Smooth muscle cell (in vitro differentiated cells): ENCODE data around the gene CYLD. TPM values are rescaled to one million over a fixed set of nuclear protein-coding genes. Genes with fewer than 3 reads are reported as not detected.

ENCODE experiments used
- DNase-seq: peaks from one replicate; lab custom pipeline; 2025; ENCODE audit not compliant: unreplicated experiment; lab: John Stamatoyannopoulos, UW
- H2AFZ ChIP-seq: fragments of 200-600 bp; sonication (generic); 2 replicates; pipeline ENCODE4 v1.6.0; 2016; ENCODE audit warnings: antibody characterized with exemption, low read depth, mild to moderate bottlenecking
- H3F3A ChIP-seq: fragments of 200-600 bp; sonication (generic); 2 replicates; pipeline ENCODE4 v1.6.0; 2017; ENCODE audit warnings: antibody characterized with exemption, low read depth
- H3K27ac ChIP-seq: fragments of 200-600 bp; sonication (generic); 2 replicates; pipeline ENCODE4 v1.5.1; 2016; ENCODE audit warnings: low read depth, mild to moderate bottlenecking
- H3K27me3 ChIP-seq: fragments of 200-600 bp; sonication (generic); 2 replicates; pipeline ENCODE4 v1.6.1; 2016; ENCODE audit warnings: low read depth, mild to moderate bottlenecking
- H3K36me3 ChIP-seq: fragments of 200-600 bp; sonication (generic); 2 replicates; pipeline ENCODE4 v1.5.1; 2016; ENCODE audit warnings: low read depth
- H3K4me1 ChIP-seq: fragments of 200-600 bp; sonication (generic); 2 replicates; pipeline ENCODE4 v1.5.1; 2016; ENCODE audit warnings: low read depth
- H3K4me2 ChIP-seq: fragments of 200-600 bp; sonication (generic); 2 replicates; pipeline ENCODE4 v1.6.0; 2016; ENCODE audit warnings: mild to moderate bottlenecking
- H3K4me3 ChIP-seq: fragments of 200-600 bp; sonication (generic); 2 replicates; pipeline ENCODE4 v1.5.1; 2016; ENCODE audit warnings: mild to moderate bottlenecking
- H3K79me2 ChIP-seq: fragments of 200-600 bp; sonication (generic); 2 replicates; pipeline ENCODE4 v1.6.0; 2016; ENCODE audit warnings: low read depth, mild to moderate bottlenecking
- H3K9ac ChIP-seq: fragments of 200-600 bp; sonication (generic); 2 replicates; pipeline ENCODE4 v1.6.0; 2016; ENCODE audit warnings: low read depth
- H3K9me3 ChIP-seq: fragments of 200-600 bp; sonication (generic); replicated peaks from 2 replicates; pipeline ENCODE4 v1.5.1; 2016; ENCODE audit warnings: low read depth
- H4K20me1 ChIP-seq: fragments of 200-600 bp; sonication (generic); 2 replicates; pipeline ENCODE4 v1.6.0; 2016; ENCODE audit warnings: low read depth
- CTCF ChIP-seq: fragments of 200-600 bp; sonication (generic); IDR thresholded peaks from 2 replicates; pipeline ENCODE4 v1.5.1; 2017; ENCODE audit warnings: borderline replicate concordance, mild to moderate bottlenecking, antibody characterized with exemption; ENCODE audit not compliant: insufficient read depth, poor library complexity, severe bottlenecking
- WGBS: methylation state at CpG from one replicate; pipeline ENCODE4 v1.1.7; 2016; ENCODE audit warnings: low lambda C conversion rate; 5-methylcytosine and 5-hydroxymethylcytosine counted together
- polyA plus RNA-seq: library from polyadenylated mRNA; unstranded; fragments of >200 nt; fragmentation: Nextera tagmentation; extraction: Ambion mirVana; gene quantifications from 2 replicates; pipeline ENCODE4 v1.2.1, GENCODE V29; 2016
- total RNA-seq: library from RNA; depleted of rRNA; stranded (reverse); fragments of >200 nt; gene quantifications from 2 replicates; pipeline ENCODE4 v1.2.3, GENCODE V29; 2014

CYLD gene
- total and polyA plus RNA-seq, 2 experiments from 2014 or later, result 11.3 to 13.8 TPM

- H3K79me2 ChIP-seq, result no peaks in the 10 kb centered on the region
- no peaks in the 10 kb centered on the region for H3K36me3 ChIP-seq
- no peaks in the 10 kb centered on the region for H3K9me3 ChIP-seq
- no peak overlapping the region for H3K9ac ChIP-seq
- TF ChIP-seq CTCF, result no peak
- no peak overlapping the region for H2AFZ ChIP-seq
- no peaks in the 10 kb centered on the region for H3K27me3 ChIP-seq
- H3K4me2 ChIP-seq, result no peak overlapping the region
- no peak overlapping the region for H3K4me3 ChIP-seq
- no peaks in the 10 kb centered on the region for H3F3A ChIP-seq
- WGBS, result 82% methylated on average over 20 of the region's 20 CpGs
- DNase-seq, result no peak
- H3K27ac ChIP-seq, result peak overlapping the region; percentile 28
- no peaks in the 10 kb centered on the region for H3K4me1 ChIP-seq
- no peaks in the 10 kb centered on the region for H4K20me1 ChIP-seq
These were observed 22.2 kb upstream of the CYLD start for GRCh38 chr16:50719401-50720337.

DNA sequence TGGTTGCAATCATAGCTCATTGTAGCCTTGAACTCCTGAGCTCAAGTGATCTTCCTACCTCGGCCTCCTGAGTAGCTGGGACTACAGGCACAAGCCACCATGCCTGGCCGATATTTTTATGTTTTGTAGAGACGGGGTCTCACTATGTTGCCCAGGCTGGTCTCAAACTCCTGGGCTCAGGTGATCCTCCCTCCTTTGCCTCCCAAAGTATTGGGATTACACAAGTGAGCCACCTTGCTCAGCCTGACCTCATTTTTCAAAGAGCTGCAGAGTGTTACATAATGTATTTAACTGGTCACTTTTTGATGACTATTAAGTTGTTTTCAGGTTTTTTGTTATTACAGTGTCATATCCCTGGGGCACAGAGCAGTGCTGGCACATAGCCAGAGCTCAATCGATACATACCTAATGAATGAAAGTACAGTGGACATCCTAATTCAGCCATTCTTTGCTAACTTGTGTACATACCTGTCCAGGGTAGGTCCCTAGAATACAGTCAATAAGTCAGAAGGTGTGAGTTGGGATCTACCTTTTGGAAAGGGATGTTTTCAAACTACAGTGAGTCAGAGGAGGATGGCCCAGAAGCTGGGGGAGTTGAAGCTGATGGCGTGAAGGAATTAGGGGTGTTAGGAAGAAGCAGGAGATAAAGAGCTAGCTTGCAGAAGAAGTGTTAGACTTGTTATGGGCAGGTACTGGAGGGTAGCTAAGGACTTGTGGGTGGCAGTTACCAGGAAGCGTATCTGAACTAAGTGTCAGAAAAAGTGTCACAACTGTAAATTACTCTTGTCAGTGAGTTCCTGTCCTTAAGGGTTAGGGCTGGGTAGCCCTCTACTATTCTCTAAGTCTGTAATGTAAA lies 20.1 kb upstream of the CYLD start:
- Histone ChIP-seq H3K4me3 (no peak overlapping the region), H3K79me2 (no peaks in the 10 kb centered on the region), H3K27me3 (no peaks in the 10 kb centered on the region), H4K20me1 (no peaks in the 10 kb centered on the region), H3K4me1 (no peaks in the 10 kb centered on the region), H2AFZ (no peak overlapping the region), H3K36me3 (no peaks in the 10 kb centered on the region), H3K27ac (no peak overlapping the region), H3K9ac (no peak overlapping the region), H3K4me2 (no peak overlapping the region), H3K9me3 (no peaks in the 10 kb centered on the region), H3F3A (no peaks in the 10 kb centered on the region)
- WGBS, result 90% methylated on average over 6 of the region's 6 CpGs
- TF ChIP-seq CTCF, result no peak
- DNase-seq, result no peak

DNA sequence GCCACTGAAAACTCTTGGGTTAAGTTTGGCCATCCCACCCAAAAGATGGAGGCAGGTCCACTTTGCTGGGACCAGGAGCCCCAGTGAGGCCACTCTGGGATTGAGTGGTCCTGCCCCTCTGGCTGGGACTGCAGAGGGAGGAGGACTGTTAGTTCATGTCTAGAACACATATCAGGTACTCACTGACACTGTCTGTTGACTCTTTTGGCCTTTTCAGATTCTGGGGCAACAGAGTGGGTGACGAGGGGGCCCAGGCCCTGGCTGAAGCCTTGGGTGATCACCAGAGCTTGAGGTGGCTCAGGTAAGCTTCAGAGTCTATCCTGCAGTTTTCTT lies 19.5 kb upstream of the CYLD start:
- Histone ChIP-seq H2AFZ (no peak overlapping the region), H4K20me1 (no peaks in the 10 kb centered on the region), H3K36me3 (no peaks in the 10 kb centered on the region), H3K79me2 (no peaks in the 10 kb centered on the region), H3F3A (no peaks in the 10 kb centered on the region), H3K9me3 (no peaks in the 10 kb centered on the region), H3K9ac (no peak overlapping the region), H3K4me3 (no peak overlapping the region), H3K27ac (no peak overlapping the region), H3K4me1 (no peaks in the 10 kb centered on the region), H3K4me2 (no peak overlapping the region), H3K27me3 (no peaks in the 10 kb centered on the region)
- DNase-seq, result no peak
- 88% methylated on average over 1 of the region's 1 CpG for WGBS
- no peak for TF ChIP-seq CTCF
